GM12864 (cell line): ENCODE data around the gene ACE2.

Experiments
- DNase-seq: peaks from one replicate; pipeline ENCODE4 v3.0.0-alpha.2; 2011; ENCODE audit warnings: low read depth
- H3K4me3 ChIP-seq: 2 replicates; pipeline ENCODE4 v1.5.1; 2011; ENCODE audit warnings: mild to moderate bottlenecking, low read depth, low read length, control low read depth
- CTCF ChIP-seq: IDR thresholded peaks from 2 replicates; pipeline ENCODE4 v1.5.1; 2011; ENCODE audit warnings: low read depth, mild to moderate bottlenecking, moderate library complexity, low read length, control low read depth, inconsistent platforms; ENCODE audit errors: missing control alignments

The ACE2 gene

GRCh38 chrX:15566244-15566643 lies 34.5 kb downstream of the ACE2 start:
- no peak for TF ChIP-seq CTCF
- DNase-seq = no peak
- no peak overlapping the region for H3K4me3 ChIP-seq

GRCh38 chrX:15564981-15565579 lies 35.7 kb downstream of the ACE2 start:
- H3K4me3 ChIP-seq = no peak overlapping the region
- DNase-seq = peak; percentile 3
- peak; percentile 59 for TF ChIP-seq CTCF

GRCh38 chrX:15563056-15563455 lies 37.7 kb downstream of the ACE2 start:
- TF ChIP-seq CTCF = no peak
- no peak for DNase-seq
- no peak overlapping the region for H3K4me3 ChIP-seq

GRCh38 chrX:15560924-15561323 lies 39.8 kb downstream of the ACE2 start:
- DNase-seq = no peak
- H3K4me3 ChIP-seq = no peak overlapping the region
- no peak for TF ChIP-seq CTCF

- no peak for TF ChIP-seq CTCF
- DNase-seq = no peak
- H3K4me3 ChIP-seq = no peak overlapping the region
Observed at GRCh38 chrX:15559227-15559626, 41.5 kb downstream of the ACE2 start.

GRCh38 chrX:15549189-15550012 lies 51.4 kb downstream of the ACE2 start:
- H3K4me3 ChIP-seq = no peak overlapping the region
- no peak for DNase-seq
- no peak for TF ChIP-seq CTCF
